Mesendoderm (in vitro differentiated cells): ENCODE measurements around the gene HOXB1.

Experiments used
- DNase-seq: peaks from one replicate; pipeline ENCODE4 v3.0.0; 2013
- H2AK5ac ChIP-seq: 2 replicates; pipeline ENCODE4 v1.6.1; 2013; ENCODE audit warnings: low read length, inconsistent platforms
- H2BK120ac ChIP-seq: 2 replicates; pipeline ENCODE4 v1.6.1; 2013; ENCODE audit warnings: low read depth, mild to moderate bottlenecking, low read length, moderate library complexity, mixed read lengths
- H2BK15ac ChIP-seq: replicated peaks from 2 replicates; pipeline ENCODE4 v1.6.1; 2013; ENCODE audit warnings: low read depth, mild to moderate bottlenecking, moderate library complexity
- H2BK5ac ChIP-seq: 2 replicates; pipeline ENCODE4 v1.6.1; 2013; ENCODE audit warnings: low read length, inconsistent platforms
- H3K18ac ChIP-seq: 2 replicates; pipeline ENCODE4 v1.6.1; 2013; ENCODE audit warnings: mild to moderate bottlenecking, low read length, mixed read lengths
- H3K23ac ChIP-seq: one replicate; pipeline ENCODE4 v1.6.1; 2013; ENCODE audit warnings: low read length
- H3K27ac ChIP-seq: 2 replicates; pipeline ENCODE4 v1.5.1; 2013; ENCODE audit warnings: low read depth, mild to moderate bottlenecking, inconsistent platforms, low read length, moderate library complexity
- H3K27me3 ChIP-seq: 2 replicates; pipeline ENCODE4 v1.6.1; 2013; ENCODE audit warnings: low read length, control low read depth, mild to moderate bottlenecking, inconsistent platforms; ENCODE audit not compliant: insufficient read depth, poor library complexity
- H3K36me3 ChIP-seq: 2 replicates; pipeline ENCODE4 v1.6.1; 2013; ENCODE audit warnings: low read length, inconsistent platforms; ENCODE audit not compliant: control insufficient read depth, insufficient read depth
- H3K4ac ChIP-seq: one replicate; pipeline ENCODE4 v1.6.1; 2013; ENCODE audit warnings: low read depth, mild to moderate bottlenecking, low read length, moderate library complexity
- H3K4me1 ChIP-seq: 2 replicates; pipeline ENCODE4 v1.6.1; 2013; ENCODE audit warnings: low read depth, low read length, inconsistent platforms; ENCODE audit not compliant: control insufficient read depth
- H3K4me2 ChIP-seq: 2 replicates; pipeline ENCODE4 v1.6.1; 2013; ENCODE audit warnings: low read length
- H3K4me3 ChIP-seq: 2 replicates; pipeline ENCODE4 v1.5.1; 2013; ENCODE audit warnings: mild to moderate bottlenecking, low read length
- H3K56ac ChIP-seq: one replicate; pipeline ENCODE4 v1.6.1; 2013; ENCODE audit warnings: low read length
- H3K79me1 ChIP-seq: 2 replicates; pipeline ENCODE4 v1.6.1; 2013; ENCODE audit warnings: low read length, inconsistent platforms
- H3K79me2 ChIP-seq: 2 replicates; pipeline ENCODE4 v1.6.1; 2013; ENCODE audit warnings: mild to moderate bottlenecking, low read length; ENCODE audit not compliant: control insufficient read depth, insufficient read depth
- H3K9ac ChIP-seq: 2 replicates; pipeline ENCODE4 v1.6.1; 2013; ENCODE audit warnings: low read length, inconsistent platforms
- H4K5ac ChIP-seq: one replicate; pipeline ENCODE4 v1.6.1; 2013; ENCODE audit warnings: low read length
- H4K8ac ChIP-seq: one replicate; pipeline ENCODE4 v1.6.1; 2013; ENCODE audit warnings: low read depth, mild to moderate bottlenecking, control low read depth, low read length, moderate library complexity
- WGBS: extraction: QIAGEN DNeasy Blood & Tissue Kit; methylation state at CpG from one replicate; pipeline ENCODE4 v1.1.7; 2013; ENCODE audit warnings: low lambda C conversion rate, missing lambda C conversion rate; ENCODE audit not compliant: insufficient coverage; ENCODE audit errors: extremely low coverage; 5-methylcytosine and 5-hydroxymethylcytosine counted together

Gene HOXB1

GRCh38 chr17:48561884-48562810 lies 31.3 kb upstream of the HOXB1 start:
- no peak overlapping the region for H4K5ac ChIP-seq
- H2BK5ac ChIP-seq = no peak overlapping the region
- H3K36me3 ChIP-seq = no peaks in the 10 kb centered on the region
- H3K4me3 ChIP-seq = no peak overlapping the region
- H3K4me2 ChIP-seq = no peak overlapping the region
- no peak overlapping the region for H2BK15ac ChIP-seq
- H3K27me3 ChIP-seq = peaks cover 94% of the 10 kb centered on the region
- H4K8ac ChIP-seq = no peak overlapping the region
- no peak overlapping the region for H3K4ac ChIP-seq
- DNase-seq = no peak
- no peaks in the 10 kb centered on the region for H3K79me2 ChIP-seq
- no peak overlapping the region for H3K56ac ChIP-seq
- no peak overlapping the region for H2BK120ac ChIP-seq
- no peak overlapping the region for H2AK5ac ChIP-seq
- H3K27ac ChIP-seq = no peak overlapping the region
- no peak overlapping the region for H3K23ac ChIP-seq
- H3K18ac ChIP-seq = no peak overlapping the region
- no peaks in the 10 kb centered on the region for H3K79me1 ChIP-seq
- WGBS = no CpG with 5 or more reads among the region's 15 CpGs
- H3K9ac ChIP-seq = no peak overlapping the region
- H3K4me1 ChIP-seq = peaks cover under 1% of the 10 kb centered on the region

GRCh38 chr17:48559840-48560817 lies 29.3 kb upstream of the HOXB1 start:
- Histone ChIP-seq H3K56ac (no peak overlapping the region), H3K79me2 (no peaks in the 10 kb centered on the region), H3K9ac (no peak overlapping the region), H2BK120ac (no peak overlapping the region), H2BK5ac (no peak overlapping the region), H3K79me1 (no peaks in the 10 kb centered on the region), H3K4me2 (no peak overlapping the region), H2AK5ac (no peak overlapping the region), H3K4me3 (no peak overlapping the region), H3K4ac (no peak overlapping the region), H3K18ac (no peak overlapping the region), H2BK15ac (no peak overlapping the region), H3K36me3 (no peaks in the 10 kb centered on the region), H4K5ac (no peak overlapping the region), H3K27me3 (peaks cover 90% of the 10 kb centered on the region), H4K8ac (no peak overlapping the region), H3K23ac (no peak overlapping the region), H3K27ac (no peak overlapping the region), H3K4me1 (no peaks in the 10 kb centered on the region)
- no peak for DNase-seq
- no CpG with 5 or more reads among the region's 14 CpGs for WGBS

GRCh38 chr17:48559122-48559839 lies 28.5 kb upstream of the HOXB1 start:
- Histone ChIP-seq H3K23ac (no peak overlapping the region), H3K9ac (no peak overlapping the region), H2BK15ac (no peak overlapping the region), H3K79me1 (no peaks in the 10 kb centered on the region), H4K5ac (no peak overlapping the region), H3K4me3 (no peak overlapping the region), H3K27ac (no peak overlapping the region), H3K4ac (no peak overlapping the region), H2AK5ac (no peak overlapping the region), H3K27me3 (peaks cover 90% of the 10 kb centered on the region), H3K18ac (no peak overlapping the region), H3K56ac (no peak overlapping the region), H3K36me3 (no peaks in the 10 kb centered on the region), H3K4me1 (no peaks in the 10 kb centered on the region), H2BK5ac (no peak overlapping the region), H2BK120ac (no peak overlapping the region), H3K79me2 (no peaks in the 10 kb centered on the region), H4K8ac (no peak overlapping the region), H3K4me2 (no peak overlapping the region)
- DNase-seq = no peak
- WGBS = no CpG with 5 or more reads among the region's 16 CpGs

GRCh38 chr17:48558831-48559121 lies 28.0 kb upstream of the HOXB1 start:
- DNase-seq = no peak
- no peaks in the 10 kb centered on the region for H3K79me2 ChIP-seq
- no peak overlapping the region for H2BK120ac ChIP-seq
- no peak overlapping the region for H2BK15ac ChIP-seq
- H3K27me3 ChIP-seq = peaks cover 91% of the 10 kb centered on the region
- H2AK5ac ChIP-seq = no peak overlapping the region
- H4K8ac ChIP-seq = no peak overlapping the region
- no peak overlapping the region for H3K56ac ChIP-seq
- H4K5ac ChIP-seq = no peak overlapping the region
- H2BK5ac ChIP-seq = no peak overlapping the region
- no peak overlapping the region for H3K18ac ChIP-seq
- no peaks in the 10 kb centered on the region for H3K79me1 ChIP-seq
- H3K4me1 ChIP-seq = no peaks in the 10 kb centered on the region
- no peaks in the 10 kb centered on the region for H3K36me3 ChIP-seq
- WGBS = no CpG with 5 or more reads among the region's 2 CpGs
- no peak overlapping the region for H3K4me2 ChIP-seq
- H3K4me3 ChIP-seq = no peak overlapping the region
- H3K23ac ChIP-seq = no peak overlapping the region
- no peak overlapping the region for H3K9ac ChIP-seq
- H3K4ac ChIP-seq = no peak overlapping the region
- no peak overlapping the region for H3K27ac ChIP-seq

- H3K4me3 ChIP-seq = no peak overlapping the region
These were observed 27.4 kb upstream of the HOXB1 start for GRCh38 chr17:48558057-48558830.

More at GRCh38 chr17:48558057-48558830, 27.4 kb upstream of the HOXB1 start:
- no peak overlapping the region for H3K9ac ChIP-seq
- H3K4me2 ChIP-seq = no peak overlapping the region
- no peak overlapping the region for H3K27ac ChIP-seq
- DNase-seq = no peak
- H3K79me2 ChIP-seq = no peaks in the 10 kb centered on the region
- H3K23ac ChIP-seq = no peak overlapping the region
- H2BK5ac ChIP-seq = no peak overlapping the region
- no peaks in the 10 kb centered on the region for H3K36me3 ChIP-seq
- no peak overlapping the region for H2BK120ac ChIP-seq
- H2BK15ac ChIP-seq = no peak overlapping the region
- no peak overlapping the region for H3K18ac ChIP-seq
- WGBS = no CpG with 5 or more reads among the region's 13 CpGs
- peaks cover 88% of the 10 kb centered on the region for H3K27me3 ChIP-seq
- no peak overlapping the region for H4K8ac ChIP-seq
- H3K56ac ChIP-seq = no peak overlapping the region
- no peaks in the 10 kb centered on the region for H3K4me1 ChIP-seq
- no peak overlapping the region for H2AK5ac ChIP-seq
- H3K79me1 ChIP-seq = no peaks in the 10 kb centered on the region
- H3K4ac ChIP-seq = no peak overlapping the region
- no peak overlapping the region for H4K5ac ChIP-seq
